Activated naive CD4-positive, alpha-beta T cell (primary cell): Measurements from ENCODE around the gene RBFOX2.

Experiments
- DNase-seq, 4 experiments: peaks; one replicate each; lab custom pipeline; 2025; lab: John Stamatoyannopoulos, UW

Gene RBFOX2

GRCh38 chr22:35896111-35896705 is 132.4 kb downstream of the RBFOX2 start:
- DNase-seq: no peak

- DNase-seq: no peak
Observed at GRCh38 chr22:35894937-35895708, 133.5 kb downstream of the RBFOX2 start.

- DNase-seq: no peak
Observed at GRCh38 chr22:35894464-35894878, 134.2 kb downstream of the RBFOX2 start.

GRCh38 chr22:35893698-35894097 is 134.9 kb downstream of the RBFOX2 start:
- no peak for DNase-seq

GRCh38 chr22:35892192-35892591 is 136.4 kb downstream of the RBFOX2 start:
- DNase-seq: no peak

GRCh38 chr22:35891442-35891841 is 137.2 kb downstream of the RBFOX2 start:
- no peak for DNase-seq

GRCh38 chr22:35889071-35889470 is 139.6 kb downstream of the RBFOX2 start:
- DNase-seq: no peak

GRCh38 chr22:35888181-35888870 is 140.3 kb downstream of the RBFOX2 start:
- DNase-seq: no peak

- DNase-seq: no peak
Observed at GRCh38 chr22:35887296-35887875, 141.2 kb downstream of the RBFOX2 start.

- no peak for DNase-seq
Observed at GRCh38 chr22:35886309-35886708, 142.3 kb downstream of the RBFOX2 start.

GRCh38 chr22:35884529-35884928 is 144.1 kb downstream of the RBFOX2 start:
- DNase-seq: no peak

- DNase-seq: no peak
Observed at GRCh38 chr22:35883031-35883620, 145.5 kb downstream of the RBFOX2 start.

- no peak for DNase-seq
Observed at GRCh38 chr22:35882211-35883030, 146.2 kb downstream of the RBFOX2 start.

GRCh38 chr22:35879351-35879750 is 149.3 kb downstream of the RBFOX2 start:
- DNase-seq: no peak

GRCh38 chr22:35873426-35873825 is 155.2 kb downstream of the RBFOX2 start:
- DNase-seq: no peak

- no peak for DNase-seq
Observed at GRCh38 chr22:35872451-35872850, 156.2 kb downstream of the RBFOX2 start.

- DNase-seq: no peak
Observed at GRCh38 chr22:35870517-35871293, 157.9 kb downstream of the RBFOX2 start.

- no peak for DNase-seq
Observed at GRCh38 chr22:35868938-35869337, 159.7 kb downstream of the RBFOX2 start.

- no peak for DNase-seq
Observed at GRCh38 chr22:35866651-35867050, 162.0 kb downstream of the RBFOX2 start.

GRCh38 chr22:35864545-35865165 is 164.0 kb downstream of the RBFOX2 start:
- DNase-seq: no peak
